Neural cell (in vitro differentiated cells): ENCODE results near the gene UNC5C.

Experiments used
- EZH2 ChIP-seq: fragments of 200-600, 300-800 bp; shearing (Covaris generic), sonication (generic); IDR thresholded peaks from 2 replicates; pipeline ENCODE4 v1.6.1; 2014; ENCODE audit warnings: antibody characterized with exemption, low read length, borderline replicate concordance, mild to moderate bottlenecking; ENCODE audit not compliant: insufficient read depth, poor library complexity, severe bottlenecking
- POLR2AphosphoS5 ChIP-seq: IDR thresholded peaks from 2 replicates; pipeline ENCODE4 v1.6.1; 2012
- TAF1 ChIP-seq: IDR thresholded peaks from 2 replicates; pipeline ENCODE4 v1.6.1; 2012; ENCODE audit warnings: low read depth

DNA sequence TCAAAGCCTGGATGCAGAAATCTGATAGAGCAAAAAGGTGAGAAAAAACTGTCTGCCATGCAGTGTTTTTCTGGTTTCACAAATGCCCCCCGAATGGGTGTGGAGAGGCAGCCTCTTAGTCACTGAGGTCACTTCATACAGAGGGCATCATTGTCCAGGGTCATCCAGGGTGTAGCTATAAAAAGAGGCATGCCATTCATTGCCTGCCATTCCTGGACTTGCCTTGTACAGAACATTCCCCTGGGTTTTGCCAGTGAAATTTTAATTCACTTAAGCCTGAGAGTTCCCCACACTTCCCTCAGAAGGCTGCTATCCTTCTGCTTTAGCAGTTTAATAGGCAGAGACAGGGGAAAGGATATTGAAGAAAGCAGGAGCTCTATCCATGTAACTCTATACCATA, 230.3 kb downstream of the UNC5C start:
- TF ChIP-seq POLR2AphosphoS5: no peak
- no peak for TF ChIP-seq EZH2
- TF ChIP-seq TAF1: no peak
